Esophagus muscularis mucosa (tissue), 3 donors: ENCODE measurements around the gene CMTM5.

Experiments
- POLR2A ChIP-seq: fragments of 450-650 bp; IDR thresholded peaks from one replicate; pipeline ENCODE4 v1.6.1; 2017; ENCODE audit warnings: antibody characterized with exemption, moderate library complexity, mild to moderate bottlenecking, low read depth
- POLR2AphosphoS5 ChIP-seq, 2 donors: sonication (generic); formaldehyde crosslinking; IDR thresholded peaks; one replicate each; pipeline ENCODE4 v1.6.1; 2017; ENCODE audit warnings: antibody characterized with exemption in 2 of 2
- TF ChIP-seq, protein P1 (sequence below), 3 experiments: fragments of 200-600 bp in 2 of 3; fragments of 450-650 bp in 1 of 3; sonication (generic) in 2 of 3; IDR thresholded peaks; one replicate each; pipeline ENCODE4 v1.5.1; 2017 to 2019; ENCODE audit warnings: antibody characterized with exemption in 3 of 3, mild to moderate bottlenecking in 2 of 3, moderate library complexity in 1 of 3

- TF ChIP-seq, protein P1, sequence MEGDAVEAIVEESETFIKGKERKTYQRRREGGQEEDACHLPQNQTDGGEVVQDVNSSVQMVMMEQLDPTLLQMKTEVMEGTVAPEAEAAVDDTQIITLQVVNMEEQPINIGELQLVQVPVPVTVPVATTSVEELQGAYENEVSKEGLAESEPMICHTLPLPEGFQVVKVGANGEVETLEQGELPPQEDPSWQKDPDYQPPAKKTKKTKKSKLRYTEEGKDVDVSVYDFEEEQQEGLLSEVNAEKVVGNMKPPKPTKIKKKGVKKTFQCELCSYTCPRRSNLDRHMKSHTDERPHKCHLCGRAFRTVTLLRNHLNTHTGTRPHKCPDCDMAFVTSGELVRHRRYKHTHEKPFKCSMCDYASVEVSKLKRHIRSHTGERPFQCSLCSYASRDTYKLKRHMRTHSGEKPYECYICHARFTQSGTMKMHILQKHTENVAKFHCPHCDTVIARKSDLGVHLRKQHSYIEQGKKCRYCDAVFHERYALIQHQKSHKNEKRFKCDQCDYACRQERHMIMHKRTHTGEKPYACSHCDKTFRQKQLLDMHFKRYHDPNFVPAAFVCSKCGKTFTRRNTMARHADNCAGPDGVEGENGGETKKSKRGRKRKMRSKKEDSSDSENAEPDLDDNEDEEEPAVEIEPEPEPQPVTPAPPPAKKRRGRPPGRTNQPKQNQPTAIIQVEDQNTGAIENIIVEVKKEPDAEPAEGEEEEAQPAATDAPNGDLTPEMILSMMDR (IDR thresholded peaks at IDR 0.05): no peak
- TF ChIP-seq POLR2A (no peak), POLR2AphosphoS5 (IDR thresholded peaks at IDR 0.05) (no peak)
These were observed 22.7 kb downstream of the CMTM5 start for GRCh38 chr14:23399591-23399990.
